Memory B cell (primary cell): ENCODE results near the gene FRMD4B.

Experiments
- ATAC-seq: fragments of 150-1000 bp; cut with Tn5 transposase; 2 replicates; pipeline ENCODE4 v1.10.0; 2021; ENCODE audit warnings: low read depth, mild to moderate bottlenecking, moderate library complexity
- DNase-seq, 2 donors: peaks; one replicate each; pipeline ENCODE4 v3.0.0; 2022; ENCODE audit warnings: low spot score in 2 of 2
- H3K27ac Mint-ChIP-seq: one replicate; pipeline ENCODE4 v1.8.0; 2022; ENCODE audit warnings: mild to moderate bottlenecking, moderate library complexity, mixed read lengths
- H3K27me3 Mint-ChIP-seq: one replicate; pipeline ENCODE4 v1.8.0; 2022; ENCODE audit warnings: mixed read lengths
- H3K36me3 Mint-ChIP-seq: one replicate; pipeline ENCODE4 v1.8.0; 2022; ENCODE audit warnings: mild to moderate bottlenecking, mixed read lengths
- H3K4me1 Mint-ChIP-seq: one replicate; pipeline ENCODE4 v1.8.0; 2022; ENCODE audit warnings: mixed read lengths
- H3K4me3 Mint-ChIP-seq: one replicate; pipeline ENCODE4 v1.8.0; 2022; ENCODE audit warnings: mild to moderate bottlenecking, moderate library complexity, mixed read lengths
- H3K9me3 Mint-ChIP-seq: one replicate; pipeline ENCODE4 v1.8.0; 2022; ENCODE audit warnings: mixed read lengths

The FRMD4B gene

DNA sequence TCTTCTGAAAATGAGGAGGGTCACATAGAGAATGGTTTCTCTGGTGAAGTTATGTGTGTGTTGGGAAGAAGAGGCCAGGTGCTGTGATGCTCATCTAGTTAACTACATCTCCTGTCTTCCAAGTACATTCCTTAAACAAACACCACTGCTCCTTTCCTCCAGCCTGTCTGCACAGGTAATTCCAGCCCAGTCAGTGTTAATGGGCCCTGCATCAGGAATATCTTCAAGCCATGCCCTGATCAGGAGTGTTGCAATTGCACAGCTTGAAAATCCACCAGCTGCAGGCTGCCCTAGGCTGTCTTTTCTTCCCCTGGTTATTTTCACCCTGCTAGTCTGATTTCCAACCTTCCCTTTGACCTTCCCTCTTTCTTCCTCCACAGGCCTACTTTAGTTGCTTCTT, 221.6 kb downstream of the FRMD4B start:
- Mint-ChIP-seq H3K4me3 (no peak overlapping the region), H3K4me1 (no peaks in the 10 kb centered on the region), H3K36me3 (no peaks in the 10 kb centered on the region), H3K27ac (no peak overlapping the region), H3K9me3 (no peaks in the 10 kb centered on the region), H3K27me3 (no peaks in the 10 kb centered on the region)
- DNase-seq (no peak), ATAC-seq (no peak)

DNA sequence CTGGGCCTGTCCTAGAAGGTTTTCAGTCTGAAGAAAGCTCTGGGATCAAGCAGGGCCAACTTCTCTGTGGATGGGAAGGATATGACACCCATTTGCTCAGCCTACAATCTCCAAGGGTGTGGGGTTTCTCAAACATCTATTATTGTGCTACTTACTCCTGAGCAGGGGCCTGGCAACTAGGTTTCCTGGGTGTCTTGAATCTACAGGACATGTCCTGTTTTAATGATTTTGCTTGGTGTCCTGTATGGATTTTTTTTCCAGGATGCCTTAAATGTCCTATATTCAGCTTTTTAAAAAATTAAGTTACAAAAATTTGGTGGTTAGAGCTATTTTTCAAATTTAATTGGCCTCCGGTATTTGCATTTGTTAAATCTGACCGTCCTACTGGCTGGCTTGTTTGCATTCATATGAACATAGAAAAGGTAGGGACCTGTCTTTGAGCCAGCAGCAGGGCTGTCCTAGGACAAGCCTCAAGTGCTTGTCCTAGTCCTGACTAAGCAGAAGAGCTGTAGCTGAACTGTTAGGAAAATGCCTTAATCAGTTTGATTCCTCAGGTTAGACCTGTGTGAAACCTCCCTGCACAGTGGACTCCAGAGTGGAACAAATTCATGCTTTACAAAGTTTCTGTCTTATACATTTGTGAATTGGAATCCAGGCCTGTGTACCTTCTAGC, 223.4 kb downstream of the FRMD4B start:
- H3K27ac Mint-ChIP-seq, result no peak overlapping the region
- H3K9me3 Mint-ChIP-seq, result no peaks in the 10 kb centered on the region
- ATAC-seq, result no peak
- no peaks in the 10 kb centered on the region for H3K4me1 Mint-ChIP-seq
- no peaks in the 10 kb centered on the region for H3K36me3 Mint-ChIP-seq
- no peak overlapping the region for H3K4me3 Mint-ChIP-seq
- no peak for DNase-seq
- no peaks in the 10 kb centered on the region for H3K27me3 Mint-ChIP-seq

DNA sequence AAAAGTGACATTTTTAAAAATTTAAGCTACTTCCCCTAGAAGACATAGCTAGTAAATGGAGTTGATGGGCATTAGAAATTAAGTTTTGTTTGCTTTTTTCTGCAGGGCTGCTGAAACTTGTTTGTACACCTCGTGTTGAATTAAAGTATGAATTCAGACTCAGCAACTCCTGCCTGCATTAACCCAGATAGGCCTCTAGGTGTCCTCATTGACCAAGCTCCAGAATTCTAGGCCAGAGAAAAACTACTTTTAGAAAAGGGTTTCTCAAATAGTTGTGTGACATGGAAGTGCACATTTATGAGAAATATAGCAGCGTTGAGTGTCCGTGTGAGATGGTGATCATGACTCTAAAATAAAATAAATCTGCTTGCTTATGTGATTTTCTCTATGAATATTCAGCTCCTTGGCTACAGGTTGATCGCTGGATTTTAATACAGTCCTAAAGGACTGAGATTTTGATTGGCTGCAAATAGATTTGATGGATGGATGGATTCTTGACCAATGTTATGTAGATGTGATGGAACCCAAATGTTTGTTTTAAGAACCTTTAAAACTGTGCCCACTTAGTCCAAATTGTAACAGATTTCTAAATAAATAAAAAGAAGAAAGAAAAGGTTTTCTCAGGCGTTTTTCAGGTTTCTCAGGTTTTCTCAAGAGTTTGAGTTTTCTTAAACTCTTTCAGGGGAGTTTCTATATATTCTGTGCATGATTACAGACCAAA, 224.1 kb downstream of the FRMD4B start:
- no peak overlapping the region for H3K4me3 Mint-ChIP-seq
- no peaks in the 10 kb centered on the region for H3K36me3 Mint-ChIP-seq
- H3K27ac Mint-ChIP-seq, result no peak overlapping the region
- no peaks in the 10 kb centered on the region for H3K9me3 Mint-ChIP-seq
- ATAC-seq, result peak; percentile 44
- no peaks in the 10 kb centered on the region for H3K4me1 Mint-ChIP-seq
- no peaks in the 10 kb centered on the region for H3K27me3 Mint-ChIP-seq
- peak in 1 of 2 donors; percentile 27 for DNase-seq

DNA sequence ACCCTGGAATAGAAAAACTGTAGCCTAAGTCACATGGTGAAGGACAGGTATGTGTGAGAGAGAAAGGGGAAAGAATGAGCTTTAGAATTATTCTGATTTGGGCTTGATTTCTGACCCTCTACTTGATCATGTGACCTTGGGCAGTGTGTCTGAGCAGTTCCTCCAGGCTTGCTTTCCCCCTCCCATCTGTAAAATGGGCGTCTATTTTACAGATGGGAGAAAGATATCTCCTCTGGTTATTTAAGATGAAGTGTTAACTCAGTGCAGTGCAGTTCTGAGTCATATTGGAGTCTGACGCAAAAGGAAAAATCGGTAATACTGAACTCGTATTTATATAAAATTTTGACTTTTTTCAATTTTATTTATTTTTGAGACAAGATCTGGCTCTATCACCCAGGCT, 225.4 kb downstream of the FRMD4B start:
- ATAC-seq, result no peak
- Mint-ChIP-seq H3K27me3 (no peaks in the 10 kb centered on the region), H3K36me3 (no peaks in the 10 kb centered on the region), H3K4me3 (no peak overlapping the region), H3K9me3 (no peaks in the 10 kb centered on the region), H3K4me1 (no peaks in the 10 kb centered on the region), H3K27ac (no peak overlapping the region)
- no peak for DNase-seq

DNA sequence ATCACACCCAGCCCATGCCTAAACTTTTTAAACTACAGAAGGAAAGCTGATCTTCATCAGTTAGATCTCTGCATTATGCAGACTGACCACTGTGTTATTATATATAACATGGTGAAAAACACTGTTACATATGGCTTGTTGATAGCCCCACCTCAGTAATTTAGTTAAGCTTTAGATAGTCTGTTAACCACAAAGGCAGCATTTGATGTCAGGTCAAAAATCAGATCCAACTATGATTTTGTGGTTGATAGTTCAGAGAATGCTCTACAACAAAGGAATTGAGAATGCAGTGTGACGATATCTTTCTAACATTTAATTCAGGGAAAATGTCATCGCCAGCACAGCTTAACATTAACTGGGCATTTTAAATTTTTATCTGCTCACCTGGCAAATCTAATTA, 225.8 kb downstream of the FRMD4B start:
- Mint-ChIP-seq H3K4me1 (no peaks in the 10 kb centered on the region), H3K9me3 (no peaks in the 10 kb centered on the region), H3K4me3 (no peak overlapping the region), H3K36me3 (no peaks in the 10 kb centered on the region), H3K27me3 (no peaks in the 10 kb centered on the region), H3K27ac (no peak overlapping the region)
- ATAC-seq (no peak), DNase-seq (no peak)

DNA sequence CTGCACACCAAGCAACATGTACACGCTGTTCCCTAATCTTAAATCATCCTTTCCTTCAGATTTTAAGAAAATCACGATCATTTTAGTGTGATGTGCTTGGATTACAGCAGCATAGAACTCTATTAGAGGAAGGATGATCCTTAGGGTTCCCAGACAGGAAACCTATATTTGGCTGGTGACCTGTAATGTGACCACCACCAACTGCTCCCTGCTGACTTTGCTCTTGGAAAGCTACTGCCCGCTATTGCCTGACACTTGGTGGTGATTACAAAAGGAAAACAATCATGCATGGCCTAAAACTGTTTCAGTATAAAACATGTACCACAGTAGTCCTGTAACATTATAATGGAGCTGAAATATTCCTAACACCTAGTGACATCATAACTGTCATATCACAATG, 236.3 kb downstream of the FRMD4B start:
- Mint-ChIP-seq H3K27me3 (no peaks in the 10 kb centered on the region), H3K36me3 (no peaks in the 10 kb centered on the region), H3K4me3 (no peak overlapping the region), H3K27ac (no peak overlapping the region), H3K4me1 (peaks cover 5% of the 10 kb centered on the region), H3K9me3 (no peaks in the 10 kb centered on the region)
- DNase-seq (no peak), ATAC-seq (no peak)

DNA sequence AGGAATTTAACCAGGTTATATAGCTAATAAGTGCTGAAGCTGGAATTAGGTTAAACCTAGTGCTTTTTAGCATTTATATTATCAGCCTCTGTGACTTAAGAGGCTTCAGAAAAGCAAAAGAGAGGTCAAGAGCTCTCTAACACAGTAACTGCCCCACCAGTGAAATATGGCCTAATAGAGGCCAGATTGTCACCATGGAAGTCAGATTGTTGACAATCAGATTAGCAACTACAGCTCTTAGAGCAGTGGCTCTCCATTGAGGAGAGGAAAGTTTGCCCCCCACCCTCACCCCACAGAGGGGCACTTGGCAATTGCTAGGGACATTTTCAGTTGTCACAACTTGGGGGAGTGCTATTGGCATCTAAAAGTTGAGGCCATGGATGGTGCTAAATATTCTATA, 240.2 kb downstream of the FRMD4B start:
- Mint-ChIP-seq H3K4me1 (no peaks in the 10 kb centered on the region), H3K27me3 (peaks cover 8% of the 10 kb centered on the region), H3K4me3 (no peak overlapping the region), H3K27ac (no peak overlapping the region), H3K36me3 (no peaks in the 10 kb centered on the region), H3K9me3 (no peaks in the 10 kb centered on the region)
- ATAC-seq (no peak), DNase-seq (no peak)

DNA sequence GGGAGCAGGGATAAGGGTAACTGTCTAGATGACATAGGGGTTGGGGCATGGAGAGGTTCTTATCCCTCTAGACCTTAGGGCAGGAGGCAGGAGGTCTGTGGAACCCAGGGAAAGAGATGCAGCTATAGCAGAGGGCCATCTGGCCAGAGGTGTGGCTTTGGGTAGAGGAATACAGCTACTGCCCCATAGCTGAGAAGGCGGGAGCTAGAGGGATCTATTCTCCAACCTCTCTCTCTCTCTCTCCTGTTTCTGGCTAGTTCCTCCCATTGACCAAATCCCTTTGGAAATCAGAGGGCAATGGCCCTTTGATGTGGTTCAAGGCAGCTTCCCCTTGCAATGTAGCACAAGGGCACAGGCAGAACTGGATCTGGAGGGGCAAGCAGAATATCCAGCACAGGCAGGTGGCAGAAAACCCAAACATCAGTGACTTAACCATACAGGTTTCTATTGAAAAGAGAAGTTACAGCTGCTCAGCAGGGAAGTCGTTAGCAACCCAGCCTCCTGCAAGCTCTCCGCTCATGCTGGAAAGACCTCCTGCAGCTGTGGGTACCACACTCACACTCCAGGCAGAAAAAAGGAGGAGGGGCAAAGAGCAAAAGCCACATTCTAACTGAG, 241.2 kb downstream of the FRMD4B start:
- no peaks in the 10 kb centered on the region for H3K4me1 Mint-ChIP-seq
- ATAC-seq (no peak), DNase-seq (no peak)
- H3K36me3 Mint-ChIP-seq, result no peaks in the 10 kb centered on the region
- H3K27me3 Mint-ChIP-seq, result peaks cover 10% of the 10 kb centered on the region
- no peak overlapping the region for H3K4me3 Mint-ChIP-seq
- H3K27ac Mint-ChIP-seq, result no peak overlapping the region
- H3K9me3 Mint-ChIP-seq, result no peaks in the 10 kb centered on the region

DNA sequence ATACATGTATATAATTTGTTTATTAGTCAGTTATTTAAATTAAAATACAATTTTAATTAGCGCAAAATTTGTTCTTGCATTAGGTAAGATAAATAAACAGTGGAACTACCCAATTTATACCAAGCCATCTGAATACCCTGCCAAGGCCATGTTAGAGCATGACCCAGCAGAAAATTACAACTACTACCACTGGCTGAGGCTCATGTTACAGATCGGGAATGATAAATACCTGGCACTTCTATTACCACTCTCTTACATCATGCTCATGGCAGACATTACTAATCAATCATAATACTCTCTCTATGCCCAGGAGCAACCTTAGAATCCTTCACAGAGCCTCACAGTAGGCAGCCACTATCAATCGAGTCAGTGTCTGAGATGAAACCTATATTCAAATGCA, 242.3 kb downstream of the FRMD4B start:
- no peak for DNase-seq
- no peaks in the 10 kb centered on the region for H3K4me1 Mint-ChIP-seq
- H3K9me3 Mint-ChIP-seq, result no peaks in the 10 kb centered on the region
- H3K27me3 Mint-ChIP-seq, result peaks cover 15% of the 10 kb centered on the region
- H3K27ac Mint-ChIP-seq, result no peak overlapping the region
- no peak for ATAC-seq
- H3K36me3 Mint-ChIP-seq, result no peaks in the 10 kb centered on the region
- H3K4me3 Mint-ChIP-seq, result no peak overlapping the region

DNA sequence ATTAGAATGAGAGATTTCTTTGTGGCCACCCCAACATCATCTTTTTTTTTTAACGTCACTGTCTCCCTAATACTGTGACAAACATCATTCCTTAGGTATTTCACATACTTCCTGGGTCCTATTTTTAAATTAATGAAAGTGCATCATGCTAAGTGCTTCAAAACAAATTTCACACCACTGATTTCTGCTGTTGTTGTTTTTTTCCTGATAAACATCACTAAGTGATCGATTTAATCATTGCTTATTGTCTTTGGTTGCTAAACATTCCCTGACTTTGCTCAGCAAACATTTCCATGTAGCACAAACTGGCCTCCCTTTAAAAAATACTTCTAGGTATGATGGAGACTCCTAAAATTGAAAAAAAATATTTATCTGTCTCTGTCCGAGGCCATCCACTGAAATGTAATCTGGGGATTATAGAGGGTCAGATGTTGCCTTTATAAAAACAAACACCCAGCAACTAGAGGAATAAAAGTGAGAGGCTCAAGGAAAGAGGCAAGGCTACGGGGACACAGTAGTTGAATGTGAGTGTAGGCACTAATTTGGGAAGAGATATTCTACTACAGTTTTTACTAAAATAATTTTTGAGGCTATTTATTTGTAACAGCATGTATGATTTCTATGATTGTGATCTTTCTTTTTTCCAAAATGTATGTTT, 243.0 kb downstream of the FRMD4B start:
- H3K9me3 Mint-ChIP-seq, result no peaks in the 10 kb centered on the region
- H3K36me3 Mint-ChIP-seq, result no peaks in the 10 kb centered on the region
- H3K4me1 Mint-ChIP-seq, result no peaks in the 10 kb centered on the region
- DNase-seq, result no peak
- no peak for ATAC-seq
- H3K27ac Mint-ChIP-seq, result no peak overlapping the region
- H3K4me3 Mint-ChIP-seq, result no peak overlapping the region
- H3K27me3 Mint-ChIP-seq, result peaks cover 15% of the 10 kb centered on the region

DNA sequence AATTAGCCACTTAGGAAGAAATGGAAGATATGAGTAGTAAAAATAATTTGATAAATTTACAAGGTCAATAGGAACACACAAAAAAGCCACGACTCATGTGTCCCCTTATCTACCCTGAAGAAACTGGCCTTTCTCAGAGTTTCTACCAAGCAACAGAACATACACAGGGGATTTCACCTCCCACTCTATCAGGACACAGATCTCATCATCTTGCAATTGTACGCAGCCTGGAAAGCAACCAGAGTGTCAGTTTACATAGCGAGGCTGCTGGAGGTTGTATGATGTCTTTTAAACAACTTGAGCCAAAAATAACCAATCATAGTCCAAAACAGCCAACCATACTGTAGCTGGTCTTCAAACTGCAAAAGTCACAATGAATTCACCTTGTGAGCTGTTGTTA, 243.8 kb downstream of the FRMD4B start:
- no peaks in the 10 kb centered on the region for H3K9me3 Mint-ChIP-seq
- no peaks in the 10 kb centered on the region for H3K4me1 Mint-ChIP-seq
- DNase-seq (no peak), ATAC-seq (no peak)
- H3K27me3 Mint-ChIP-seq, result peaks cover 15% of the 10 kb centered on the region
- no peaks in the 10 kb centered on the region for H3K36me3 Mint-ChIP-seq
- no peak overlapping the region for H3K27ac Mint-ChIP-seq
- H3K4me3 Mint-ChIP-seq, result no peak overlapping the region

DNA sequence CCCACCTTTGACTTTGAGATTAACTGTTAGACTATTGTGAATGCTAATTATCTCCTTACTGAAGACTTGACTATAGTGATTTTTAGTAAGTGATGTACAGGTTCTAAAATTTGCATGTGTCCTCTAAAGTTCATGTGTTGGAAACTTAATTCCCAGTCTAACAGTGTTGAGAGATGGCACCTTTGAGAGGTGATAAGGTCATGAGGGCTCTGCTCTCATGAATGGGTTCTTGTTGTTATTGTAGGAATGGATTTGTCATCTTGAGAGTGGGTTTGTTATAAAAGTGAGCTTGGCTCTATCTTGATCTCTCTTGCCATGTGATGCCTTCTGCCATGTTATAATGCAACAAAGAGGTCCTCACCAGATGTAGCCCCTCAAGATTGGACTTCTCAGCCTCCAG, 244.6 kb downstream of the FRMD4B start:
- Mint-ChIP-seq H3K27ac (no peak overlapping the region), H3K4me1 (no peaks in the 10 kb centered on the region), H3K36me3 (no peaks in the 10 kb centered on the region), H3K27me3 (peaks cover 15% of the 10 kb centered on the region), H3K9me3 (no peaks in the 10 kb centered on the region), H3K4me3 (no peak overlapping the region)
- DNase-seq, result no peak
- no peak for ATAC-seq

DNA sequence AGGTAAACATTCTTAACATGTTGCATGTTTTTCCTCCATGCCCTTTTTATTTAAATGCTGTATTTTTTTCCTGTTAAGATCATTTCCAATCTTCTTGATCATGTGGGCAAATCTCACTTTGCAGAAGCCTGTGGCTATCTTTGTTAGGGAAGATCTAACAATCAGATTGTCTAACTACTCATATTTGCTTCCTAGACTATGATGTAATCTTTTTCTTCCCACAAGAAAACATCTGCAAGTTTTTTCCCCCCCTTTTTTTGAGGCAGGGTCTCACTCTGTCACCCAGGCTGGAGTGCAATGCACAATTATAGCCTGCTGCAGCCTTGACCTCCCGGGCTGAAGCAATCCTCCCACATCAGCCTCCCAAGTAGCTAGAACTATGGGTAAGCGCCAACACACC, 248.5 kb downstream of the FRMD4B start:
- H3K4me3 Mint-ChIP-seq, result no peak overlapping the region
- H3K27me3 Mint-ChIP-seq, result peaks cover 14% of the 10 kb centered on the region
- no peaks in the 10 kb centered on the region for H3K36me3 Mint-ChIP-seq
- ATAC-seq (no peak), DNase-seq (no peak)
- H3K9me3 Mint-ChIP-seq, result no peaks in the 10 kb centered on the region
- no peak overlapping the region for H3K27ac Mint-ChIP-seq
- no peaks in the 10 kb centered on the region for H3K4me1 Mint-ChIP-seq

DNA sequence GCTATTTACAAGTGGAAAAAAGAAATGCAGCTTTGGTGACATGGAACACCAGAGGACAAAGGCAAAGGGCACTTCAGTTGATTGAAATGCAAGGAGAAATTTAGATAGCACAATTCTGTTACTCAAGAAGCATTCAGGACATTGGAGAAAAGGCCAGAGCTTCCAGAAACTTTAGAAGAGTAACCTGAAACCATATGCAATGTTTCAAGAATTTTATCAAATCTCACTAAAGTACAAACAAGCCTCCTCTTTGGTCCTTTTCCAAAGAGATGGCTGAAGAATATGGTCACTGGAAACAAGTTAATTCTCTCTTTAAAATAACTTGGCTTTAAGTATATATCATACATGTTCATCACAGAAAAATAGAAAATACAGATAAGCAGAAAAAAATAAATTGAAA, 248.9 kb downstream of the FRMD4B start:
- H3K4me3 Mint-ChIP-seq, result no peak overlapping the region
- DNase-seq (no peak), ATAC-seq (no peak)
- no peaks in the 10 kb centered on the region for H3K36me3 Mint-ChIP-seq
- H3K27ac Mint-ChIP-seq, result no peak overlapping the region
- H3K9me3 Mint-ChIP-seq, result no peaks in the 10 kb centered on the region
- H3K27me3 Mint-ChIP-seq, result peaks cover 14% of the 10 kb centered on the region
- no peaks in the 10 kb centered on the region for H3K4me1 Mint-ChIP-seq
